Sigmoid colon (tissue), 4 donors: ENCODE results near the gene PDLIM1.

Experiments
- EP300 ChIP-seq, 4 donors: sonication (generic); formaldehyde crosslinking; IDR thresholded peaks; one replicate each; pipeline ENCODE4 v1.6.1; 2017; ENCODE audit warnings: antibody characterized with exemption in 4 of 4
- POLR2A ChIP-seq, 2 donors: fragments of 450-650 bp; IDR thresholded peaks; one replicate each; pipeline ENCODE4 v1.6.1; 2016; ENCODE audit warnings: antibody characterized with exemption in 2 of 2, mild to moderate bottlenecking in 2 of 2, moderate library complexity in 2 of 2
- POLR2AphosphoS5 ChIP-seq, 4 donors: sonication (generic); formaldehyde crosslinking; IDR thresholded peaks; one replicate each; pipeline ENCODE4 v1.6.1; 2017; ENCODE audit warnings: antibody characterized with exemption in 4 of 4
- TF ChIP-seq, protein P1 (sequence below), 4 experiments: fragments of 450-650 bp in 3 of 4; fragments of 200-600 bp in 1 of 4; IDR thresholded peaks; one replicate each; pipeline ENCODE4 v1.5.1; 2016 to 2019; ENCODE audit warnings: antibody characterized with exemption in 4 of 4, mild to moderate bottlenecking in 3 of 4, moderate library complexity in 2 of 4

DNA sequence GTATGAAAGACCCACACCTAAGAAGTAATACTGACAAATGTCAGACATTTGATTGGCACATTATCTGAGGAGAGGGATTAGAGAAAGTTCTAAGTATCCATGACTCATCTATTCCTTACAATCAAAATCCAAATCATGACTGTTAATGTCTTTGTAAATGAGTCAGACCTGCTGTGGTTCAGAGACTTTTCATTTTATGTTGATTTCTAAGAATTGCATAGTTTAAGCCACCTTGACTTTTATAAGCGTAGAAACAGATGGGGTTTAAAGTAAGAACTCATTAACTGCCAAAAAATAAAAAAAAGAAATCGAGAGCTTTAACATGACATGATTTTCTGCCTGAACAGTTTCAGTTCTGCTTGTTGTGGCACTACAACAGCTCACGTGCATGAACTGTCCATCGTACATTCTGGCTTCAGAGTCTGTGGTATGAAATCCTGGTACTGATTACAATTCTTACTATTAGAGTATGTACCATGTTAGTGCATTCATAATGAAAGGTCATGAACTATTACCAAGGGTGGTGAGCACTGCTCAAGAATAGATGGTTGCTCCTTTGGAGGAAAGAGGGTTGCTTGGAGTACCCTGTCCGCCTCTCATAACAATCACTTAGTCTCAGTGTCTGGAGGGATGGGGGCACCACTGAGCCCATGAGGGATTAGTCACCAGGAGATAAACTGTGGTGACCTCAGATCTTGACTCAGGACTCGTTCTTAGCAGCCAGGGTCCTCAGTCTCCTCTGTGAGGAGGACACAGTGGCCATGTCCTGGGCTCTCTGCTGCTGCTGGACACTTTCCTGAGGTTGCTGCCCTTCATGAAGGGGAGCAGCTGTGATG is 54.5 kb downstream of the PDLIM1 start:
- no peak for TF ChIP-seq POLR2A (IDR thresholded peaks at IDR 0.05)
- TF ChIP-seq, protein P1, sequence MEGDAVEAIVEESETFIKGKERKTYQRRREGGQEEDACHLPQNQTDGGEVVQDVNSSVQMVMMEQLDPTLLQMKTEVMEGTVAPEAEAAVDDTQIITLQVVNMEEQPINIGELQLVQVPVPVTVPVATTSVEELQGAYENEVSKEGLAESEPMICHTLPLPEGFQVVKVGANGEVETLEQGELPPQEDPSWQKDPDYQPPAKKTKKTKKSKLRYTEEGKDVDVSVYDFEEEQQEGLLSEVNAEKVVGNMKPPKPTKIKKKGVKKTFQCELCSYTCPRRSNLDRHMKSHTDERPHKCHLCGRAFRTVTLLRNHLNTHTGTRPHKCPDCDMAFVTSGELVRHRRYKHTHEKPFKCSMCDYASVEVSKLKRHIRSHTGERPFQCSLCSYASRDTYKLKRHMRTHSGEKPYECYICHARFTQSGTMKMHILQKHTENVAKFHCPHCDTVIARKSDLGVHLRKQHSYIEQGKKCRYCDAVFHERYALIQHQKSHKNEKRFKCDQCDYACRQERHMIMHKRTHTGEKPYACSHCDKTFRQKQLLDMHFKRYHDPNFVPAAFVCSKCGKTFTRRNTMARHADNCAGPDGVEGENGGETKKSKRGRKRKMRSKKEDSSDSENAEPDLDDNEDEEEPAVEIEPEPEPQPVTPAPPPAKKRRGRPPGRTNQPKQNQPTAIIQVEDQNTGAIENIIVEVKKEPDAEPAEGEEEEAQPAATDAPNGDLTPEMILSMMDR (IDR thresholded peaks at IDR 0.05) = no peak
- TF ChIP-seq EP300 (IDR thresholded peaks at IDR 0.05) = no peak
- no peak for TF ChIP-seq POLR2AphosphoS5 (IDR thresholded peaks at IDR 0.05)
